ENCODE results near the gene PKHD1. TPM values are rescaled to one million over a fixed set of nuclear protein-coding genes. Genes with fewer than 3 reads are reported as not detected.

Gene PKHD1
- total RNA-seq, 2 donors from 2014 or later: 0.20 TPM

DNA sequence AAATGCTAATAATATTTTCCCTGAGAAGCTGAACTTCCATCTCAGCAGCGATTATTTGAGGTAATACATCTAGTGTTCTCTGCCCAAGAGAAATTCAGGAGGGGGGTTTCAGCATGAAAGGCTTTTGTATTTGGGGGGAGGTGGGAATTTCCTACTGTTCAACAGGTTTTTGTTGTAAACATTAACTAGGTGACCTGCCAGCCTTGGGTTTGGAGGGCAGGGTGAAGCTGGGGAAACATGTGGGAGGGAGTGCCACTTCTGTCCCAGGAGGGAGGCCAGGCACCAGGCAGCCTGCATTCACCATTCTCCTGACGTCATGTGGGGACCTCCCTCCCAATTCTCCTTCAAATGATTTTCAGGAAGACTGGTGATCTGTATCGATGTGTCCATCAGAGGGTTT is 37.7 kb upstream of the PKHD1 start:
- no peak for TF ChIP-seq CTCF (conservative IDR thresholded peaks at IDR 0.05)
- Mint-ChIP-seq H3K27me3 (ENCODE audit: insufficient read depth) (no peaks in the 10 kb centered on the region), H3K9me3 (peaks cover 5% of the 10 kb centered on the region), H3K4me3 (no peak overlapping the region), H3K27ac (no peak overlapping the region), H3K4me1 (peaks cover 7% of the 10 kb centered on the region), H3K36me3 (ENCODE audit: low read depth) (no peaks in the 10 kb centered on the region)
- WGBS, 2 experiments (ENCODE audit: insufficient coverage in 1 of 2, insufficient read length in 1 of 2): 80 to 96% methylated on average over 1 to 3 of the region's 3 CpGs
- no peak for DNase-seq
- peaks cover 7% of the 10 kb centered on the region for H3K9me3 ChIP-seq (ENCODE audit: control insufficient read depth, low read length)
- no peak overlapping the region for H3K9ac ChIP-seq (ENCODE audit: extremely low read depth, low read length, poor library complexity, severe bottlenecking)
- H3K4me3 ChIP-seq (ENCODE audit: low read length): no peak overlapping the region
- no peaks in the 10 kb centered on the region for H3K36me3 ChIP-seq (ENCODE audit: control insufficient read depth, insufficient read depth, low read length)
- no peak overlapping the region for H3K27ac ChIP-seq (ENCODE audit: low read depth, low read length)
- H3K4me1 ChIP-seq (ENCODE audit: control insufficient read depth, insufficient read depth, low read length): no peaks in the 10 kb centered on the region
- H3K27me3 ChIP-seq (ENCODE audit: control insufficient read depth, insufficient read depth, low read length, poor library complexity, severe bottlenecking): no peaks in the 10 kb centered on the region

DNA sequence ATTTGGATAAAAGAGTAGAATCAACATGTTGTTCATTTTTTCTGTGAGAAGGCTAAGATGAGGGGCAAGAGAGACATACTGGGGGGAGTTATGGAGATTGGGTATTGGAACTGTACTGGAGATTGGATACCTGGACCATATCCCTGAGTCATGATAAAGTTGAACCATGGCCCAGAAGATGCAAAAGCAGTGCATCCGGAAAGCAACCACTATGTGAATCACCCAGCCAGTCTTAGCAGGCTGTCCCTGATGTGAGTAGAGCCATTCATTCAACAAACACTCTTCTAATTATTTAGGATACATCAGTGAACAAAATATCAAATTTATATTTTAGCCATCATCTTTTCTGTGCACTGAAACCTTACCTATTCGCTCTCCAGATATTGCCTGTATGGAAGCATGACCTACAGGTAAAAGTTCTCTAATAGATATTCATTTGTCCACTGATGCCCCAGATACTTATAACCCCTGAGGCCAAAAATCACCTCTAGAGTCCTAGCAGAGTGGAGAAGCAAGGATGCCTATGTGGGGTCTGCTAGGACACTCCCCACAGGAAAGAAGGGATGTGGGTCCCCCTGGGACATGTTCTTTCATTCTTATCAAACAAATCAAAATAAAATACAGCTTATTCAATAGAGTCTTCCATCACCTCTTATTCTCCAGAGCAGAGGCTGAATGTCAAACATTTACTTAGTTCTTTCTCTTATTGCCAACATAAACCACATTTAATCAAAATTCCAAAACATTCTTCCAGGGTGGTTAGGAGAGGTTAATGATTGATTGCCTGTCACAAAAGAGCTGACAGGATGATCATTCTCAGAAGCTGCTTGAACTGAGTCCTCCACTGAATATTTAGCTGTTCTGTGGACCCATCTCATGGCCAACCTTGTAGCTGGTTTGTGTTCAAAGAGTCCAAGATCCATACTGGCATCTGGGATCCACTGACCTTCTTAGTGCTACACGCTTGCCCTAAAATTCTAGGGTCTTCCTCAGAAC is 37.0 kb upstream of the PKHD1 start:
- WGBS, 2 experiments (ENCODE audit: insufficient coverage in 1 of 2, insufficient read length in 1 of 2): 90 to 100% methylated on average over 2 to 3 of the region's 3 CpGs
- Histone ChIP-seq H3K27ac (ENCODE audit: low read depth, low read length) (no peak overlapping the region), H3K36me3 (ENCODE audit: control insufficient read depth, insufficient read depth, low read length) (no peaks in the 10 kb centered on the region), H3K4me1 (ENCODE audit: control insufficient read depth, insufficient read depth, low read length) (no peaks in the 10 kb centered on the region), H3K27me3 (ENCODE audit: control insufficient read depth, insufficient read depth, low read length, poor library complexity, severe bottlenecking) (no peaks in the 10 kb centered on the region), H3K4me3 (ENCODE audit: low read length) (no peak overlapping the region), H3K9ac (ENCODE audit: extremely low read depth, low read length, poor library complexity, severe bottlenecking) (no peak overlapping the region), H3K9me3 (ENCODE audit: control insufficient read depth, low read length) (peaks cover 14% of the 10 kb centered on the region)
- Mint-ChIP-seq H3K27ac (no peak overlapping the region), H3K36me3 (ENCODE audit: low read depth) (no peaks in the 10 kb centered on the region), H3K4me1 (peaks cover 7% of the 10 kb centered on the region), H3K9me3 (peaks cover 9% of the 10 kb centered on the region), H3K27me3 (ENCODE audit: insufficient read depth) (no peaks in the 10 kb centered on the region), H3K4me3 (no peak overlapping the region)
- DNase-seq: no peak
- TF ChIP-seq CTCF (conservative IDR thresholded peaks at IDR 0.05): no peak

DNA sequence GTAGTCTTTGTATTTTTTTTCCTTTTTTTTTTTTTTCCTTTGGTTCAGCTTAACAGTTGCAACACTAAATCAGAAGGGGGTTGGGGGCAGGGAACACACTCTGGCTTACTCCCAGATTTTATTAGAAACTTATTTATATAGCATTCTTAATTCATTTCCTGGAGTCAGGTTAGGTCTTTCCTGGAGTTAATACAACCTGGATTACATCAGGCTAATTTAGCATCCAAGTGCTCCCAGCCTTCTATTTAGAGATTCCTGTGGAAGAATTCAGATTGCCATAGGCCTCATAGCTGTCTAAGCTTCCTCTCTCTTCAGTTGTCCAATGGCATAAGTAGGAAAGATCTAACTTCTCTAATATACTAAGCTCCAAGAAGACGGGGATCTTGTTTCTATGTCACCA is 35.8 kb upstream of the PKHD1 start:
- no peaks in the 10 kb centered on the region for H3K4me1 ChIP-seq (ENCODE audit: control insufficient read depth, insufficient read depth, low read length)

More for the DNA sequence above, 35.8 kb upstream of the PKHD1 start:
- H3K9ac ChIP-seq (ENCODE audit: extremely low read depth, low read length, poor library complexity, severe bottlenecking): no peak overlapping the region
- peaks cover 19% of the 10 kb centered on the region for H3K9me3 ChIP-seq (ENCODE audit: control insufficient read depth, low read length)
- H3K36me3 ChIP-seq (ENCODE audit: control insufficient read depth, insufficient read depth, low read length): no peaks in the 10 kb centered on the region
- no peak overlapping the region for H3K4me3 Mint-ChIP-seq
- H3K27ac ChIP-seq (ENCODE audit: low read depth, low read length): no peak overlapping the region
- no peak for TF ChIP-seq CTCF (conservative IDR thresholded peaks at IDR 0.05)
- no peak overlapping the region for H3K27ac Mint-ChIP-seq
- no peak for DNase-seq
- H3K27me3 ChIP-seq (ENCODE audit: control insufficient read depth, insufficient read depth, low read length, poor library complexity, severe bottlenecking): no peaks in the 10 kb centered on the region
- peaks cover 14% of the 10 kb centered on the region for H3K9me3 Mint-ChIP-seq
- H3K27me3 Mint-ChIP-seq (ENCODE audit: insufficient read depth): no peaks in the 10 kb centered on the region
- H3K4me1 Mint-ChIP-seq: peaks cover 7% of the 10 kb centered on the region
- H3K36me3 Mint-ChIP-seq (ENCODE audit: low read depth): no peaks in the 10 kb centered on the region
- WGBS, 2 experiments (ENCODE audit: insufficient coverage in 1 of 2, insufficient read length in 1 of 2): 83% methylated on average over 1 of the region's 1 CpG; no CpG with 5 or more reads in 1 of the 2 experiments
- H3K4me3 ChIP-seq (ENCODE audit: low read length): no peak overlapping the region
